Measurements from ENCODE around the gene CLDN5. TPM values are rescaled to one million over a fixed set of nuclear protein-coding genes. Genes with fewer than 3 reads are reported as not detected.

CLDN5 gene
- total and polyA plus RNA-seq, 4 experiments from 2014 or later: 0.18 to 0.72 TPM; not detected in 2

DNA sequence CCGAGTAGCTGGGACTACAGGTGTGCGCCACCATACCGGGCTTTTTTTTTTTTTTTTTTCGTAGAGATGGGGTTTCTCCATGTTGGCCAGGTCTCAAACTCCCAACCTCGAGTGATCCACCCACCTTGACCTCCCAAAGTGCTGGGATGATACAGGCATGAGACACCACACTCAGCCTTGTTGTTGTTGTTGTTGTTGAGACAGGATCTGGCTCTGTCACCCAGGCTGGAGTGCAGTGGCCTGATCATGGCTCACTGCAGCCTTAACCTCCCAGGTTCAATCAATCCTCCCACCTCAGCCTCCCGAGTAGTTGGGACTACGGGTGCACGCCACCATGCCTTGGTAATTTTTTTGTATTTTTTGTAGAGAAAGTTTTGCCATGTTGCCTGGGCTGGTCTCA, 23.4 kb upstream of the CLDN5 start:
- Mint-ChIP-seq H3K4me1 (no peaks in the 10 kb centered on the region), H3K27me3 (peaks cover 0 to 3% of the 10 kb centered on the region in 2 donors), H3K9me3 (peaks cover 0 to 3% (median under 1%) of the 10 kb centered on the region in 8 donors), H3K27ac (no peak overlapping the region), H3K4me3 (no peak overlapping the region), H3K36me3 (no peaks in the 10 kb centered on the region)
- Histone ChIP-seq H3K4me3 (ENCODE audit: low read length in 2 of 2) (no peak overlapping the region), H3K4me1 (ENCODE audit: insufficient read depth, low read length) (no peaks in the 10 kb centered on the region), H3K27me3 (ENCODE audit: insufficient read depth, low read length) (no peaks in the 10 kb centered on the region), H3K36me3 (ENCODE audit: insufficient read depth, low read length) (no peaks in the 10 kb centered on the region), H3K27ac (ENCODE audit: low read depth, low read length) (no peak overlapping the region), H3K9me3 (ENCODE audit: control insufficient read depth in 1 of 2, low read length in 2 of 2) (no peaks in the 10 kb centered on the region)
- no peak for DNase-seq
- CTCF ChIA-PET (ENCODE audit: partially characterized antibody): no interaction called here
- intact Hi-C loops (cut with micrococcal nuclease): loop anchor here (10.0 kb wide), 1 partner anchor 47 kb away; no protein-coding TSS in a partner anchor
- POLR2A ChIA-PET (ENCODE audit: partially characterized antibody): no interaction called here

DNA sequence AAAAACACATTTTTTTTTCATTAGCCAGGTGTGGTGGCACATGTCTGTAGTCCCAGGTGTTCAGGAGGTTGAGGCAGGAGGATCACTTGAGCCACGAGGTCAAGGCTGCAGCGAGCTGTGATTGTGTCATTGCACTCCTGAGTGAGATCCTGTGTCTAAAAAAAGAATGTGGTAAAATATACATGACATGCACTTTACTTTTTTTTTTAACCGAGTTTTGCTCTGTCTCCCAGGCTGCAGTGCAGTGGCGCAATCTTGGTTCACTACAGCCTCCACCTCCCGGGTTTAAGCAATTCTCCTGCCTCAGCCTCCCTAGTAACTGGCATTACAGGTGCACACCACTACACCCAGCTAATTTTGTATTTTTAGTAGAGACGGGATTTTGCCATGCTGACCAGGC, 22.5 kb upstream of the CLDN5 start:
- Histone ChIP-seq H3K4me1 (ENCODE audit: insufficient read depth, low read length) (no peaks in the 10 kb centered on the region), H3K36me3 (ENCODE audit: insufficient read depth, low read length) (no peaks in the 10 kb centered on the region), H3K9me3 (ENCODE audit: control insufficient read depth in 1 of 2, low read length in 2 of 2) (no peaks in the 10 kb centered on the region), H3K4me3 (ENCODE audit: low read length in 2 of 2) (no peak overlapping the region), H3K27me3 (ENCODE audit: insufficient read depth, low read length) (no peaks in the 10 kb centered on the region), H3K27ac (ENCODE audit: low read depth, low read length) (no peak overlapping the region)
- no peak overlapping the region for H3K27ac Mint-ChIP-seq
- no peaks in the 10 kb centered on the region for H3K4me1 Mint-ChIP-seq
- H3K4me3 Mint-ChIP-seq: no peak overlapping the region
- intact Hi-C loops (cut with micrococcal nuclease): loop anchor here (10.0 kb wide), 1 partner anchor 48 kb away; no protein-coding TSS in a partner anchor
- POLR2A ChIA-PET (ENCODE audit: partially characterized antibody): no interaction called here
- H3K27me3 Mint-ChIP-seq: peaks cover 0 to 3% of the 10 kb centered on the region in 2 donors
- CTCF ChIA-PET (ENCODE audit: partially characterized antibody): no interaction called here
- H3K36me3 Mint-ChIP-seq: no peaks in the 10 kb centered on the region
- no peaks in the 10 kb centered on the region for H3K9me3 Mint-ChIP-seq
- DNase-seq: no peak

DNA sequence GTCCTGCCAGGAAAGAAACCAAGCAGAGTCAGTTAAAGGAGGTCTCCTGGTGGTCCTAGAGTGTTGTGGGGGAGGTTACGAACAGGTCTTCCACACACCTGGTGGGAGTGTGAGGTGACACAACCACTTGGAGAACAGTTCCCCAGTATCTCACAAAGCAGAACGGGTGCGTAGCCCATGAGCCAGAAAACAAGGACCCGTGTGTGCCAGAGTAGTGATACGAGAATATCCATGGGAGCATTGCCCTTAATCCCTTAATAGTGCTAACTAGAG, 21.7 kb upstream of the CLDN5 start:
- no peaks in the 10 kb centered on the region for H3K36me3 ChIP-seq (ENCODE audit: insufficient read depth, low read length)
- intact Hi-C loops (cut with micrococcal nuclease): loop anchor here (10.0 kb wide), 1 partner anchor 49 kb away; no protein-coding TSS in a partner anchor
- H3K27ac ChIP-seq (ENCODE audit: low read depth, low read length): no peak overlapping the region
- CTCF ChIA-PET (ENCODE audit: partially characterized antibody): no interaction called here
- no peaks in the 10 kb centered on the region for H3K27me3 ChIP-seq (ENCODE audit: insufficient read depth, low read length)
- no peaks in the 10 kb centered on the region for H3K9me3 Mint-ChIP-seq
- DNase-seq: no peak
- no peaks in the 10 kb centered on the region for H3K4me1 ChIP-seq (ENCODE audit: insufficient read depth, low read length)
- H3K27me3 Mint-ChIP-seq: peaks cover 1 to 3% of the 10 kb centered on the region in 2 donors
- no peak overlapping the region for H3K4me3 Mint-ChIP-seq
- POLR2A ChIA-PET (ENCODE audit: partially characterized antibody): no interaction called here
- H3K9me3 ChIP-seq (ENCODE audit: control insufficient read depth in 1 of 2, low read length in 2 of 2): no peaks in the 10 kb centered on the region
- H3K4me1 Mint-ChIP-seq: no peaks in the 10 kb centered on the region
- no peak overlapping the region for H3K4me3 ChIP-seq (ENCODE audit: low read length in 2 of 2)
- no peak overlapping the region for H3K27ac Mint-ChIP-seq
- no peaks in the 10 kb centered on the region for H3K36me3 Mint-ChIP-seq

DNA sequence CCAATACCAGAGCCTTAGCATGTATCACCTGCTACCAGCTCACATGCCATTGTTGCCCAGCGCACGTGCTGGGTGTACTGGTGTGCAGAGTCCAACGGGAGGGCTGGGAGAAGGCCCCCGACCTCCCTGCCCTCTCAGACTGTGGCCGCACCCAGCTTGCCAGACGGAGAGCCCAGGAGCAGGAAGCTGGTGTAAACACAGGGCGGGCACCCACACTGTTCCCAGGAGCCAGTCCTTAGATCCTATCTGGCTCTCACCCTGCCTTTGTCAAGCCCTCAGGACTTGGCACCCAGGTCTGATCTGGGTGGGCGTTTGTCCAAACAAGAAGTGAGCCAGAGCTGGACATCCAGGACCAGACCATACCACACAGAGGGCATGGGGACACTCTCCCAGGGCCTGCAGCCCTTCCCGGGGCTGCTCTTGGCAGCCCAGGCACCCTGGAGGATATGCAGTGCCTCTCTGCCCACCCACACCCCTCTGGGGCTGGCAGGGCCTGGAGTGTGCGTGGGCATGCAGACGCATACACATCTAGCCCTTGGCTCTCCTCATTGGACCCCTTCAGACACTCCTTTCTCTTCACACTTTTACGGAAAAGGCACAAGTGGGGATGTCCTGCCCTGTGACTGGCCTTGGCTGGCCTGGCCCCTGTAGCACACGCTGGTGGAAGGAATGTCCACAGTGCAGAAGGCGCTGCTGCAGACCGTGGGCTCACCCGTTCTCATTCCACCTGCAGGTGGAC, 19.9 kb upstream of the CLDN5 start:
- H3K4me3 Mint-ChIP-seq: no peak overlapping the region
- ChIA-PET POLR2A (ENCODE audit: partially characterized antibody) (no interaction called here), CTCF (ENCODE audit: partially characterized antibody) (no interaction called here)
- no peak overlapping the region for H3K27ac ChIP-seq (ENCODE audit: low read depth, low read length)
- no peaks in the 10 kb centered on the region for H3K4me1 Mint-ChIP-seq
- no peaks in the 10 kb centered on the region for H3K9me3 Mint-ChIP-seq
- no peaks in the 10 kb centered on the region for H3K36me3 Mint-ChIP-seq
- H3K27me3 ChIP-seq (ENCODE audit: insufficient read depth, low read length): no peaks in the 10 kb centered on the region
- intact Hi-C loops (cut with micrococcal nuclease): loop anchor here (10.0 kb wide), 1 partner anchor 51 kb away; no protein-coding TSS in a partner anchor
- peak overlapping the region in 1 of 7 donors; percentile 4 for H3K27ac Mint-ChIP-seq
- H3K4me1 ChIP-seq (ENCODE audit: insufficient read depth, low read length): no peaks in the 10 kb centered on the region
- H3K27me3 Mint-ChIP-seq: peaks cover 1 to 3% of the 10 kb centered on the region in 2 donors
- no peak for DNase-seq
- no peaks in the 10 kb centered on the region for H3K9me3 ChIP-seq (ENCODE audit: control insufficient read depth in 1 of 2, low read length in 2 of 2)
- H3K4me3 ChIP-seq (ENCODE audit: low read length in 2 of 2): no peak overlapping the region
- H3K36me3 ChIP-seq (ENCODE audit: insufficient read depth, low read length): no peaks in the 10 kb centered on the region

DNA sequence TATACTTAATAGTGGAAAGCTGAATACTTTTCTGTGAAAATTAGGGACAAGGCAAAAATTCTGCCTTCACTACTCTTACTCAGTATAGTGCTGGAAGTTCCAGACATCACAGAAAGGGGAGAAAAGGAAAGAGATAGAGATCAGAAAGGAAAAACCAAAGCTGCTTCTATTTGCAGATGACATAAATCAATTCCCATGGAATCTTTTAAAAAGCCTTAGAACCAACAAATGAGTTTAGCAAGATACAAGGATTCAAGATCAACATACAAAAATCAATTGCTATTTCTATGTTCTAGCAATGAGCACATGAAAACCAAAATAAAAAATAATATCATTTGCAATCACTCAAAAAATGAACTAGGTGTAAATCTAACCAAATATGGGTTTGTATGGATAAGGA, 16.2 kb upstream of the CLDN5 start:
- no peaks in the 10 kb centered on the region for H3K27me3 ChIP-seq (ENCODE audit: insufficient read depth, low read length)
- intact Hi-C loops (cut with micrococcal nuclease): loop anchor here (10.0 kb wide), 1 partner anchor 54 kb away; no protein-coding TSS in a partner anchor
- no peaks in the 10 kb centered on the region for H3K9me3 ChIP-seq (ENCODE audit: control insufficient read depth in 1 of 2, low read length in 2 of 2)
- H3K4me1 Mint-ChIP-seq: no peaks in the 10 kb centered on the region
- H3K9me3 Mint-ChIP-seq: no peaks in the 10 kb centered on the region
- no peaks in the 10 kb centered on the region for H3K36me3 ChIP-seq (ENCODE audit: insufficient read depth, low read length)
- no peak overlapping the region for H3K4me3 Mint-ChIP-seq
- H3K27ac ChIP-seq (ENCODE audit: low read depth, low read length): no peak overlapping the region
- ChIA-PET CTCF (ENCODE audit: partially characterized antibody) (no interaction called here), POLR2A (ENCODE audit: partially characterized antibody) (no interaction called here)
- H3K27ac Mint-ChIP-seq: peak overlapping the region in 1 of 7 donors; percentile 10
- H3K36me3 Mint-ChIP-seq: no peaks in the 10 kb centered on the region
- DNase-seq: no peak
- no peaks in the 10 kb centered on the region for H3K4me1 ChIP-seq (ENCODE audit: insufficient read depth, low read length)
- H3K4me3 ChIP-seq (ENCODE audit: low read length in 2 of 2): no peak overlapping the region
- H3K27me3 Mint-ChIP-seq: peaks cover 0 to 1% of the 10 kb centered on the region in 2 donors

DNA sequence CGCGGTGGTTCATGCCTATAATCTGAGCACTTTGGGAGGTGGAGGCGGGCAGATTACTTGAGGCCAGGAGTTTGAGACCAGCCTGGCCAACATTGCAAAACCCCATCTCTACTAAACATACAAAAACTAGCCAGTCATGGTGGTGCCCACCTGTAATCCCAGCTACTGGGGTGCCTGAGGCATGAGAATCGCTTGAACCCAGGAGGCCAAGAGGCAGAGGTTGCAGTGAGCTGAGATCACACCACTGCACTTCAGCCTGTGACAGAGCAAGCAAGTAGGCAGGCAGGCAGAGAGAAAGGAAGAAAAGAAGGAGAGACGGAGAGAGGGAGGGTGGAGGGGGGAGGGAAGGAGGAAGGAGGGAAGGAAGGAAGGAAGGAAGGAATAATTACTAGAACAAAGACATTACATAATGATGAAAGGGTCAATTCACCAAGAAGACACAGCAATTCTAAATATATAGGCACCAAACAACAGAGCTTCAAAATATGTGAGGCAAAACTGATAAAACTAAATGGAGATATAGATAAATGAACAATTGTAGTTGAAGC, 13.8 kb upstream of the CLDN5 start:
- no peak overlapping the region for H3K4me3 Mint-ChIP-seq
- no peaks in the 10 kb centered on the region for H3K27me3 ChIP-seq (ENCODE audit: insufficient read depth, low read length)
- ChIA-PET CTCF (ENCODE audit: partially characterized antibody) (interaction anchor here (0.7 kb wide), 2 partner anchors 14 to 92 kb away, joined by 3 read pairs; no protein-coding TSS in a partner anchor), POLR2A (ENCODE audit: partially characterized antibody) (no interaction called here)
- H3K9me3 ChIP-seq (ENCODE audit: control insufficient read depth in 1 of 2, low read length in 2 of 2): no peaks in the 10 kb centered on the region
- no peak overlapping the region for H3K27ac Mint-ChIP-seq
- H3K36me3 ChIP-seq (ENCODE audit: insufficient read depth, low read length): no peaks in the 10 kb centered on the region
- H3K36me3 Mint-ChIP-seq: no peaks in the 10 kb centered on the region
- no peak overlapping the region for H3K27ac ChIP-seq (ENCODE audit: low read depth, low read length)
- H3K27me3 Mint-ChIP-seq: peaks cover 1 to 4% of the 10 kb centered on the region in 2 donors
- intact Hi-C loops (cut with micrococcal nuclease): no loop called here
- no peak overlapping the region for H3K4me3 ChIP-seq (ENCODE audit: low read length in 2 of 2)
- no peaks in the 10 kb centered on the region for H3K9me3 Mint-ChIP-seq
- H3K4me1 Mint-ChIP-seq: no peaks in the 10 kb centered on the region
- no peaks in the 10 kb centered on the region for H3K4me1 ChIP-seq (ENCODE audit: insufficient read depth, low read length)
- DNase-seq: no peak

DNA sequence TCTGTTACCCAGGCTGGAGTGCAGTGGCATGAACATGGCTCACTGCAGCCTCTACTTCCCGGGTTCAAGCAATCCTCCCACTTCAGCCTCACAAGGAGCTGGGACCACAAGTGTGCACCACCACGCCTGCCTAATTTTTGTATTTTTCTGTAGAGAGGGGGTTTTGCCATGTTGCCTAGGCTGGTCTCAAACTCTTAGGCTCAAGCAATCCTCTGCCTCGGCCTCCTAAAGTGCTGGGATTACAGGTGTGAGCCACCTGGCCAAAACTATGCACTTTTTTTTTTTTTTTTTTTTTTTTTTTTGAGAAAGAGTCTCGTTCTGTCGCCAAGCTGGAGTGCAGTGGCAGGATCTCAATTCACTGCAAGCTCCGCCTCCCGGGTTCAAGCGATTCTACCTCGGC, 12.4 kb upstream of the CLDN5 start:
- no peak for DNase-seq
- CTCF ChIA-PET (ENCODE audit: partially characterized antibody): no interaction called here
- Mint-ChIP-seq H3K36me3 (no peaks in the 10 kb centered on the region), H3K4me3 (no peak overlapping the region), H3K27ac (no peak overlapping the region), H3K9me3 (no peaks in the 10 kb centered on the region), H3K4me1 (no peaks in the 10 kb centered on the region), H3K27me3 (peaks cover 3 to 7% of the 10 kb centered on the region in 2 donors)
- Histone ChIP-seq H3K9me3 (ENCODE audit: control insufficient read depth in 1 of 2, low read length in 2 of 2) (no peaks in the 10 kb centered on the region), H3K4me3 (ENCODE audit: low read length in 2 of 2) (no peak overlapping the region), H3K27ac (ENCODE audit: low read depth, low read length) (no peak overlapping the region), H3K4me1 (ENCODE audit: insufficient read depth, low read length) (no peaks in the 10 kb centered on the region), H3K36me3 (ENCODE audit: insufficient read depth, low read length) (no peaks in the 10 kb centered on the region), H3K27me3 (ENCODE audit: insufficient read depth, low read length) (no peaks in the 10 kb centered on the region)
- POLR2A ChIA-PET (ENCODE audit: partially characterized antibody): no interaction called here
- intact Hi-C loops (cut with micrococcal nuclease): no loop called here

Data from CD4-positive, alpha-beta memory T cell (primary cell).